DOHH2 (cell line): Measurements from ENCODE around the gene EVX1.

Experiments used
- H3F3A ChIP-seq: fragments of 200-600 bp; sonication (generic), shearing (Covaris generic); 2 replicates; pipeline ENCODE4 v1.6.0; 2016; ENCODE audit warnings: antibody characterized with exemption, mild to moderate bottlenecking; ENCODE audit not compliant: control insufficient read depth, insufficient read depth
- H3K27ac ChIP-seq: fragments of 200-600 bp; sonication (generic); 2 replicates; pipeline ENCODE4 v1.5.1; 2014; ENCODE audit warnings: low read depth, mild to moderate bottlenecking, low read length, moderate library complexity
- H3K27me3 ChIP-seq: fragments of 200-600 bp; sonication (generic); 2 replicates; pipeline ENCODE4 v1.6.1; 2014; ENCODE audit warnings: mild to moderate bottlenecking, low read length, mixed read lengths; ENCODE audit not compliant: control insufficient read depth
- H3K36me3 ChIP-seq: fragments of 200-600 bp; sonication (generic); 2 replicates; pipeline ENCODE4 v1.6.1; 2014; ENCODE audit warnings: mild to moderate bottlenecking, low read length, moderate library complexity, mixed read lengths; ENCODE audit not compliant: control insufficient read depth
- H3K4me1 ChIP-seq: fragments of 200-600 bp; sonication (generic); 2 replicates; pipeline ENCODE4 v1.6.1; 2014; ENCODE audit warnings: mild to moderate bottlenecking, low read length, mixed read lengths; ENCODE audit not compliant: control insufficient read depth
- H3K4me2 ChIP-seq: fragments of 200-600 bp; sonication (generic); 2 replicates; pipeline ENCODE4 v1.6.0; 2014; ENCODE audit warnings: mild to moderate bottlenecking, low read length, moderate library complexity
- H3K4me3 ChIP-seq: fragments of 200-600 bp; sonication (generic); 2 replicates; pipeline ENCODE4 v1.5.1; 2014; ENCODE audit warnings: mild to moderate bottlenecking, low read length, mixed read lengths
- H3K79me2 ChIP-seq: fragments of 200-600 bp; sonication (generic); 2 replicates; pipeline ENCODE4 v1.6.1; 2014; ENCODE audit warnings: mild to moderate bottlenecking, low read length, mixed read lengths; ENCODE audit not compliant: control insufficient read depth
- H3K9me2 ChIP-seq: fragments of 200-600 bp; sonication (generic); replicated peaks from 2 replicates; pipeline ENCODE4 v1.6.1; 2014; ENCODE audit warnings: mild to moderate bottlenecking, low read length, mixed read lengths; ENCODE audit not compliant: control insufficient read depth
- H3K9me3 ChIP-seq: fragments of 200-600 bp; sonication (generic); 2 replicates; pipeline ENCODE4 v1.6.1; 2014; ENCODE audit warnings: antibody characterized with exemption, low read length, mixed read lengths; ENCODE audit not compliant: control insufficient read depth, insufficient read depth
- H4K20me1 ChIP-seq: fragments of 200-600 bp; sonication (generic); 2 replicates; pipeline ENCODE4 v1.6.0; 2014; ENCODE audit warnings: low read depth, mild to moderate bottlenecking, antibody characterized with exemption, low read length, moderate library complexity; ENCODE audit not compliant: control insufficient read depth, insufficient read depth
- CTCF ChIP-seq: fragments of 200-600 bp; sonication (generic); IDR thresholded peaks from one replicate; pipeline ENCODE4 v1.5.1; 2014; ENCODE audit warnings: antibody characterized with exemption, mild to moderate bottlenecking, low read depth, low read length; ENCODE audit not compliant: poor library complexity, severe bottlenecking
- EZH2phosphoT487 ChIP-seq: fragments of 200-600 bp; sonication (generic); IDR thresholded peaks from 2 replicates; pipeline ENCODE4 v1.6.1; 2017; ENCODE audit warnings: borderline replicate concordance, mild to moderate bottlenecking, antibody characterized with exemption, low read length, moderate library complexity, mixed read lengths

EVX1 gene

GRCh38 chr7:27221201-27221797 lies 21.3 kb upstream of the EVX1 start:
- TF ChIP-seq CTCF (no peak), EZH2phosphoT487 (no peak)
- peaks cover 6% of the 10 kb centered on the region; the same call in 1 of the 2 replicates for H3K4me1 ChIP-seq

GRCh38 chr7:27223941-27224575 lies 18.5 kb upstream of the EVX1 start:
- H3K36me3 ChIP-seq: no peaks in the 10 kb centered on the region
- no peak overlapping the region for H3K4me3 ChIP-seq
- H3K9me3 ChIP-seq: no peaks in the 10 kb centered on the region
- H3K27ac ChIP-seq: no peak overlapping the region
- no peaks in the 10 kb centered on the region for H4K20me1 ChIP-seq
- H3F3A ChIP-seq: no peaks in the 10 kb centered on the region
- TF ChIP-seq EZH2phosphoT487 (no peak), CTCF (no peak)
- H3K27me3 ChIP-seq: peaks cover 57% of the 10 kb centered on the region
- H3K79me2 ChIP-seq: no peaks in the 10 kb centered on the region
- no peak overlapping the region for H3K4me2 ChIP-seq
- H3K4me1 ChIP-seq: peaks cover 6% of the 10 kb centered on the region; the same call in 1 of the 2 replicates
- H3K9me2 ChIP-seq: no peaks in the 10 kb centered on the region

More at GRCh38 chr7:27221201-27221797, 21.3 kb upstream of the EVX1 start:
- H3K9me2 ChIP-seq: no peaks in the 10 kb centered on the region
- H3K4me3 ChIP-seq: no peak overlapping the region
- H3K79me2 ChIP-seq: no peaks in the 10 kb centered on the region
- H4K20me1 ChIP-seq: no peaks in the 10 kb centered on the region
- H3K36me3 ChIP-seq: no peaks in the 10 kb centered on the region
- peaks cover 64% of the 10 kb centered on the region for H3K27me3 ChIP-seq
- H3K27ac ChIP-seq: no peak overlapping the region
- H3K4me2 ChIP-seq: no peak overlapping the region
- no peaks in the 10 kb centered on the region for H3F3A ChIP-seq
- H3K9me3 ChIP-seq: no peaks in the 10 kb centered on the region

GRCh38 chr7:27224983-27225934 lies 17.3 kb upstream of the EVX1 start:
- H3K36me3 ChIP-seq: no peaks in the 10 kb centered on the region
- H3K4me1 ChIP-seq: peaks cover 5% of the 10 kb centered on the region; the same call in 1 of the 2 replicates
- TF ChIP-seq CTCF (no peak), EZH2phosphoT487 (no peak)
- H3K4me3 ChIP-seq: no peak overlapping the region
- H4K20me1 ChIP-seq: no peaks in the 10 kb centered on the region
- H3K9me2 ChIP-seq: no peaks in the 10 kb centered on the region
- H3K4me2 ChIP-seq: no peak overlapping the region
- H3K79me2 ChIP-seq: no peaks in the 10 kb centered on the region
- H3K27me3 ChIP-seq: peaks cover 51% of the 10 kb centered on the region
- no peaks in the 10 kb centered on the region for H3K9me3 ChIP-seq
- H3K27ac ChIP-seq: no peak overlapping the region
- no peaks in the 10 kb centered on the region for H3F3A ChIP-seq
